Astrocyte (in vitro differentiated cells and primary cell): ENCODE data around the gene ERLIN1. TPM values are rescaled to one million over a fixed set of nuclear protein-coding genes. Genes with fewer than 3 reads are reported as not detected.
A peak's percentile ranks its signal among the peaks of the same experiment; 100 is the strongest.

Experiments used
- DNase-seq: peaks from one replicate; pipeline ENCODE4 v3.0.0-alpha.2; 2010; ENCODE audit warnings: low read depth
- FAIRE-seq: peaks from 2 replicates; lab custom pipeline; 2011; peaks lifted over from hg19 to GRCh38; lab: Jason Lieb, UNC
- H2AFZ ChIP-seq: 2 replicates; pipeline ENCODE4 v1.6.0; 2012; ENCODE audit warnings: low read depth, low read length, inconsistent platforms
- H3K27ac ChIP-seq: 2 replicates; pipeline ENCODE4 v1.5.1; 2011; ENCODE audit warnings: low read depth, low read length, inconsistent platforms
- H3K27me3 ChIP-seq: 2 replicates; pipeline ENCODE4 v1.6.0; 2011; ENCODE audit warnings: low read length, inconsistent platforms; ENCODE audit not compliant: insufficient read depth
- H3K36me3 ChIP-seq: 2 replicates; pipeline ENCODE4 v1.5.1; 2011; ENCODE audit warnings: low read length, inconsistent platforms; ENCODE audit not compliant: insufficient read depth
- H3K4me1 ChIP-seq: 2 replicates; pipeline ENCODE4 v1.5.1; 2011; ENCODE audit warnings: low read length, inconsistent platforms; ENCODE audit not compliant: insufficient read depth
- H3K4me2 ChIP-seq: 2 replicates; pipeline ENCODE4 v1.6.0; 2012; ENCODE audit warnings: low read length, inconsistent platforms
- H3K4me3 ChIP-seq: 2 replicates; pipeline ENCODE4 v1.5.1; 2011; ENCODE audit warnings: low read depth, mild to moderate bottlenecking, low read length, inconsistent platforms; ENCODE audit not compliant: insufficient read depth
- H3K79me2 ChIP-seq: 2 replicates; pipeline ENCODE4 v1.6.0; 2012; ENCODE audit warnings: mild to moderate bottlenecking, low read length, inconsistent platforms; ENCODE audit not compliant: insufficient read depth
- H3K9ac ChIP-seq: 2 replicates; pipeline ENCODE4 v1.6.0; 2012; ENCODE audit warnings: mild to moderate bottlenecking, low read length, inconsistent platforms
- H3K9me3 ChIP-seq: 2 replicates; pipeline ENCODE4 v1.5.1; 2012; ENCODE audit warnings: low read depth, mild to moderate bottlenecking, low read length, inconsistent platforms; ENCODE audit not compliant: insufficient read depth
- H4K20me1 ChIP-seq: 2 replicates; pipeline ENCODE4 v1.6.0; 2012; ENCODE audit warnings: low read length, inconsistent platforms; ENCODE audit not compliant: insufficient read depth
- H3K27ac Mint-ChIP-seq: one replicate; pipeline ENCODE4 v1.8.0; 2021; ENCODE audit warnings: mild to moderate bottlenecking, mixed read lengths; ENCODE audit not compliant: unreplicated experiment
- H3K27me3 Mint-ChIP-seq: one replicate; pipeline ENCODE4 v1.8.0; 2021; ENCODE audit warnings: low read depth, mixed read lengths; ENCODE audit not compliant: unreplicated experiment
- H3K36me3 Mint-ChIP-seq: one replicate; pipeline ENCODE4 v1.8.0; 2021; ENCODE audit warnings: low read depth, mixed read lengths; ENCODE audit not compliant: unreplicated experiment
- H3K4me1 Mint-ChIP-seq: one replicate; pipeline ENCODE4 v1.8.0; 2021; ENCODE audit warnings: low read depth, mixed read lengths; ENCODE audit not compliant: unreplicated experiment
- H3K4me3 Mint-ChIP-seq: one replicate; pipeline ENCODE4 v1.8.0; 2021; ENCODE audit warnings: mild to moderate bottlenecking, moderate library complexity, mixed read lengths; ENCODE audit not compliant: unreplicated experiment
- H3K9me3 Mint-ChIP-seq: one replicate; pipeline ENCODE4 v1.8.0; 2021; ENCODE audit warnings: mild to moderate bottlenecking, mixed read lengths; ENCODE audit not compliant: unreplicated experiment
- EZH2 ChIP-seq: IDR thresholded peaks from 2 replicates; pipeline ENCODE4 v1.6.1; 2012; ENCODE audit warnings: mild to moderate bottlenecking, low read length, inconsistent platforms; ENCODE audit not compliant: insufficient read depth
- total RNA-seq: library from RNA; stranded (reverse); gene quantifications from 2 replicates; pipeline ENCODE4 v1.2.1, GENCODE V29; 2021
- TF ChIP-seq, protein P1 (sequence below): IDR thresholded peaks from 2 replicates; pipeline ENCODE4 v1.5.1; 2011; ENCODE audit warnings: low read depth, mild to moderate bottlenecking, inconsistent platforms, low read length, moderate library complexity; ENCODE audit not compliant: insufficient read depth

ERLIN1 gene
- total RNA-seq, 1 donor from 2014 or later = 22.7 TPM

GRCh38 chr10:100192350-100192749 lies 6.5 kb upstream of the ERLIN1 start:
- no peak overlapping the region for H2AFZ ChIP-seq
- no peaks in the 10 kb centered on the region for H3K27me3 Mint-ChIP-seq
- H3K27me3 ChIP-seq = no peaks in the 10 kb centered on the region
- H3K9ac ChIP-seq = no peak overlapping the region
- H3K79me2 ChIP-seq = peaks cover 8% of the 10 kb centered on the region
- H3K27ac ChIP-seq = no peak overlapping the region
- H3K4me1 ChIP-seq = no peaks in the 10 kb centered on the region
- FAIRE-seq (no peak), DNase-seq (no peak)
- no peak overlapping the region for H3K4me3 ChIP-seq
- H3K4me2 ChIP-seq = no peak overlapping the region
- H3K36me3 ChIP-seq = peaks cover 31% of the 10 kb centered on the region
- no peak overlapping the region for H3K4me3 Mint-ChIP-seq
- H3K36me3 Mint-ChIP-seq = peaks cover 5% of the 10 kb centered on the region
- H4K20me1 ChIP-seq = peaks cover 4% of the 10 kb centered on the region
- H3K9me3 ChIP-seq = no peaks in the 10 kb centered on the region
- H3K4me1 Mint-ChIP-seq = no peaks in the 10 kb centered on the region
- H3K9me3 Mint-ChIP-seq = no peaks in the 10 kb centered on the region
- TF ChIP-seq EZH2 = no peak
- TF ChIP-seq, protein P1, sequence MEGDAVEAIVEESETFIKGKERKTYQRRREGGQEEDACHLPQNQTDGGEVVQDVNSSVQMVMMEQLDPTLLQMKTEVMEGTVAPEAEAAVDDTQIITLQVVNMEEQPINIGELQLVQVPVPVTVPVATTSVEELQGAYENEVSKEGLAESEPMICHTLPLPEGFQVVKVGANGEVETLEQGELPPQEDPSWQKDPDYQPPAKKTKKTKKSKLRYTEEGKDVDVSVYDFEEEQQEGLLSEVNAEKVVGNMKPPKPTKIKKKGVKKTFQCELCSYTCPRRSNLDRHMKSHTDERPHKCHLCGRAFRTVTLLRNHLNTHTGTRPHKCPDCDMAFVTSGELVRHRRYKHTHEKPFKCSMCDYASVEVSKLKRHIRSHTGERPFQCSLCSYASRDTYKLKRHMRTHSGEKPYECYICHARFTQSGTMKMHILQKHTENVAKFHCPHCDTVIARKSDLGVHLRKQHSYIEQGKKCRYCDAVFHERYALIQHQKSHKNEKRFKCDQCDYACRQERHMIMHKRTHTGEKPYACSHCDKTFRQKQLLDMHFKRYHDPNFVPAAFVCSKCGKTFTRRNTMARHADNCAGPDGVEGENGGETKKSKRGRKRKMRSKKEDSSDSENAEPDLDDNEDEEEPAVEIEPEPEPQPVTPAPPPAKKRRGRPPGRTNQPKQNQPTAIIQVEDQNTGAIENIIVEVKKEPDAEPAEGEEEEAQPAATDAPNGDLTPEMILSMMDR = no peak
- no peak overlapping the region for H3K27ac Mint-ChIP-seq

- DNase-seq (no peak), FAIRE-seq (no peak)
- no peak for TF ChIP-seq EZH2
- TF ChIP-seq, protein P1 = no peak
- no peaks in the 10 kb centered on the region for H3K9me3 Mint-ChIP-seq
- peaks cover 44% of the 10 kb centered on the region for H3K79me2 ChIP-seq
- peaks cover 5% of the 10 kb centered on the region for H3K36me3 Mint-ChIP-seq
- peak overlapping the region; percentile 92 for H3K4me3 ChIP-seq
- peaks cover 10% of the 10 kb centered on the region for H3K36me3 ChIP-seq
- peak overlapping the region; percentile 65 for H3K27ac ChIP-seq
- H4K20me1 ChIP-seq = no peaks in the 10 kb centered on the region
- peaks cover 12% of the 10 kb centered on the region for H3K4me1 Mint-ChIP-seq
- peak overlapping the region; percentile 88 for H3K27ac Mint-ChIP-seq
- H3K4me1 ChIP-seq = peaks cover 11% of the 10 kb centered on the region
- H3K4me2 ChIP-seq = peak overlapping the region; percentile 96
- no peaks in the 10 kb centered on the region for H3K27me3 ChIP-seq
- H3K27me3 Mint-ChIP-seq = no peaks in the 10 kb centered on the region
- peak overlapping the region; percentile 93 for H3K9ac ChIP-seq
- no peaks in the 10 kb centered on the region for H3K9me3 ChIP-seq
- H2AFZ ChIP-seq = peak overlapping the region; percentile 93
- peak overlapping the region; percentile 96 for H3K4me3 Mint-ChIP-seq
Observed at GRCh38 chr10:100186253-100187212, 704 bp upstream of the ERLIN1 start.

GRCh38 chr10:100184840-100185239 lies 989 bp downstream of the ERLIN1 start:
- Histone ChIP-seq H3K27me3 (no peaks in the 10 kb centered on the region), H3K9ac (peak overlapping the region; percentile 93), H2AFZ (peak overlapping the region; percentile 81), H4K20me1 (no peaks in the 10 kb centered on the region), H3K36me3 (peaks cover 3% of the 10 kb centered on the region), H3K27ac (peak overlapping the region; percentile 89), H3K4me2 (peak overlapping the region; percentile 96), H3K4me3 (peak overlapping the region; percentile 92), H3K4me1 (peaks cover 11% of the 10 kb centered on the region), H3K9me3 (no peaks in the 10 kb centered on the region), H3K79me2 (peaks cover 44% of the 10 kb centered on the region)
- peak; percentile 58 for FAIRE-seq
- peak overlapping the region; percentile 27 for H3K27ac Mint-ChIP-seq
- DNase-seq = no peak
- H3K4me1 Mint-ChIP-seq = peaks cover 12% of the 10 kb centered on the region
- H3K4me3 Mint-ChIP-seq = peak overlapping the region; percentile 96
- H3K36me3 Mint-ChIP-seq = no peaks in the 10 kb centered on the region
- H3K27me3 Mint-ChIP-seq = no peaks in the 10 kb centered on the region
- H3K9me3 Mint-ChIP-seq = no peaks in the 10 kb centered on the region
- TF ChIP-seq EZH2 = no peak
- TF ChIP-seq, protein P1 = no peak
